NCI-H446 (cell line): Measurements from ENCODE around the gene FGD2.

Source experiments
- DNase-seq, 2 experiments: peaks; one replicate each; lab custom pipeline; 2025; lab: John Stamatoyannopoulos, UW

The FGD2 gene

GRCh38 chr6:36970892-36971842, 34.3 kb upstream of the FGD2 start:
- DNase-seq: no peak

- DNase-seq: no peak
Measured at GRCh38 chr6:36971921-36972673, 33.4 kb upstream of the FGD2 start.

GRCh38 chr6:36973190-36973589, 32.3 kb upstream of the FGD2 start:
- no peak for DNase-seq

GRCh38 chr6:36973647-36974046, 31.8 kb upstream of the FGD2 start:
- no peak for DNase-seq

- DNase-seq: no peak
Measured at GRCh38 chr6:36975231-36976006, 30.0 kb upstream of the FGD2 start.

GRCh38 chr6:36976007-36976264, 29.5 kb upstream of the FGD2 start:
- DNase-seq: no peak

GRCh38 chr6:36976509-36976908, 28.9 kb upstream of the FGD2 start:
- no peak for DNase-seq

GRCh38 chr6:36976931-36977330, 28.5 kb upstream of the FGD2 start:
- DNase-seq: no peak

- no peak for DNase-seq
Measured at GRCh38 chr6:36977470-36977941, 27.9 kb upstream of the FGD2 start.

- no peak for DNase-seq
Measured at GRCh38 chr6:36978421-36979346, 26.8 kb upstream of the FGD2 start.

- peak in 1 of 2 experiments; percentile 28 for DNase-seq
Measured at GRCh38 chr6:36979347-36979742, 26.1 kb upstream of the FGD2 start.

- DNase-seq: no peak
Measured at GRCh38 chr6:36980129-36980528, 25.3 kb upstream of the FGD2 start.

GRCh38 chr6:36980876-36981619, 24.4 kb upstream of the FGD2 start:
- no peak for DNase-seq

- DNase-seq: no peak
Measured at GRCh38 chr6:36983538-36983937, 21.9 kb upstream of the FGD2 start.

GRCh38 chr6:36984581-36985416, 20.7 kb upstream of the FGD2 start:
- no peak for DNase-seq

GRCh38 chr6:36985417-36985807, 20.0 kb upstream of the FGD2 start:
- DNase-seq: no peak

GRCh38 chr6:36985808-36986703, 19.4 kb upstream of the FGD2 start, which contains the start of gene MTCH1:
Gene MTCH1, minus strand, starts transcription at chr6:36986196. Its CDS starts 23 bp downstream, at chr6:36986173.
- peak; percentile 71 to 95 for DNase-seq

GRCh38 chr6:36986704-36987047, 18.8 kb upstream of the FGD2 start:
- DNase-seq: no peak

- no peak for DNase-seq
Measured at GRCh38 chr6:36989264-36989663, 16.2 kb upstream of the FGD2 start.
